ENCODE measurements around the gene YIF1A.
"Not testable (repeated sequence)": the region's sequence is repeated elsewhere in the genome, so short reads cannot be mapped to it uniquely, and the experiment has no call there.

YIF1A gene

GRCh38 chr11:66276619-66277018, 12.3 kb downstream of the YIF1A start:
- not testable (repeated sequence) for DNase-seq (ENCODE audit: low read depth); H3K4me3 ChIP-seq (ENCODE audit: low read depth, low read length)

- DNase-seq (ENCODE audit: low read depth) = no peak
- H3K4me3 ChIP-seq (ENCODE audit: low read depth, low read length) = no peak overlapping the region
Observed at GRCh38 chr11:66275984-66276612, 12.8 kb downstream of the YIF1A start.

GRCh38 chr11:66275396-66275795, 13.5 kb downstream of the YIF1A start:
- no peak for DNase-seq (ENCODE audit: low read depth)
- H3K4me3 ChIP-seq (ENCODE audit: low read depth, low read length) = no peak overlapping the region

- no peak for DNase-seq (ENCODE audit: low read depth)
- no peak overlapping the region for H3K4me3 ChIP-seq (ENCODE audit: low read depth, low read length)
Observed at GRCh38 chr11:66274219-66274618, 14.7 kb downstream of the YIF1A start.

GRCh38 chr11:66272596-66272995, 16.3 kb downstream of the YIF1A start:
- no peak overlapping the region for H3K4me3 ChIP-seq (ENCODE audit: low read depth, low read length)
- no peak for DNase-seq (ENCODE audit: low read depth)

GRCh38 chr11:66271816-66272215, 17.1 kb downstream of the YIF1A start:
- DNase-seq (ENCODE audit: low read depth) = no peak
- H3K4me3 ChIP-seq (ENCODE audit: low read depth, low read length) = no peak overlapping the region

- peak overlapping the region; percentile 98 for H3K4me3 ChIP-seq (ENCODE audit: low read depth, low read length)
- DNase-seq (ENCODE audit: low read depth) = no peak
Observed at GRCh38 chr11:66268952-66269905, 19.7 kb downstream of the YIF1A start.

- peak within 1 kb of the TSS; percentile 98 for H3K4me3 ChIP-seq (ENCODE audit: low read depth, low read length)
- peak; percentile 96 for DNase-seq (ENCODE audit: low read depth)
Observed at GRCh38 chr11:66268244-66268951, 20.5 kb downstream of the YIF1A start, which contains the start of gene RAB1B. Gene RAB1B, plus strand, starts transcription at chr11:66268639. Its CDS starts 41 bp downstream, at chr11:66268680.

- peak overlapping the region; percentile 98 for H3K4me3 ChIP-seq (ENCODE audit: low read depth, low read length)
- DNase-seq (ENCODE audit: low read depth) = peak; percentile 62
Observed at GRCh38 chr11:66267379-66268243, 21.3 kb downstream of the YIF1A start.

GRCh38 chr11:66267039-66267378, 21.9 kb downstream of the YIF1A start:
- DNase-seq (ENCODE audit: low read depth) = no peak
- peak overlapping the region; percentile 98 for H3K4me3 ChIP-seq (ENCODE audit: low read depth, low read length)

- H3K4me3 ChIP-seq (ENCODE audit: low read depth, low read length) = peak overlapping the region; percentile 98
- no peak for DNase-seq (ENCODE audit: low read depth)
Observed at GRCh38 chr11:66266378-66267038, 22.4 kb downstream of the YIF1A start.

- H3K4me3 ChIP-seq (ENCODE audit: low read depth, low read length) = no peak overlapping the region
- DNase-seq (ENCODE audit: low read depth) = no peak
Observed at GRCh38 chr11:66265531-66266377, 23.2 kb downstream of the YIF1A start.

- no peak for DNase-seq (ENCODE audit: low read depth)
- H3K4me3 ChIP-seq (ENCODE audit: low read depth, low read length) = no peak overlapping the region
Observed at GRCh38 chr11:66264914-66265313, 24.0 kb downstream of the YIF1A start.

GRCh38 chr11:66264383-66264782, 24.6 kb downstream of the YIF1A start:
- DNase-seq (ENCODE audit: low read depth) = no peak
- H3K4me3 ChIP-seq (ENCODE audit: low read depth, low read length) = no peak overlapping the region

GRCh38 chr11:66263785-66264184, 25.2 kb downstream of the YIF1A start:
- DNase-seq (ENCODE audit: low read depth) = no peak
- H3K4me3 ChIP-seq (ENCODE audit: low read depth, low read length) = no peak overlapping the region

- DNase-seq (ENCODE audit: low read depth) = no peak
- H3K4me3 ChIP-seq (ENCODE audit: low read depth, low read length) = no peak overlapping the region
Observed at GRCh38 chr11:66263231-66263630, 25.7 kb downstream of the YIF1A start.

GRCh38 chr11:66262696-66263095, 26.2 kb downstream of the YIF1A start:
- no peak for DNase-seq (ENCODE audit: low read depth)

GRCh38 chr11:66262191-66262590, 26.8 kb downstream of the YIF1A start:
- no peak overlapping the region for H3K4me3 ChIP-seq (ENCODE audit: low read depth, low read length)
- DNase-seq (ENCODE audit: low read depth) = no peak

More at GRCh38 chr11:66262696-66263095, 26.2 kb downstream of the YIF1A start:
- no peak overlapping the region for H3K4me3 ChIP-seq (ENCODE audit: low read depth, low read length)

Measured in skeletal muscle cell (primary cell).